Prostate gland (tissue), 2 donors: Measurements from ENCODE around the gene RASSF4. TPM values are rescaled to one million over a fixed set of nuclear protein-coding genes. Genes with fewer than 3 reads are reported as not detected.

Source experiments
- DNase-seq: peaks from one replicate; pipeline ENCODE4 v3.0.0-alpha.2; 2019; ENCODE audit warnings: low spot score
- H3K27ac ChIP-seq, 2 donors: fragments of 200-600 bp; sonication (generic); 2 replicates each; pipeline ENCODE4 v1.5.1; 2017 to 2019
- H3K27me3 ChIP-seq: fragments of 200-600 bp; sonication (generic); replicated peaks from 2 replicates; pipeline ENCODE4 v1.5.1; 2019; ENCODE audit not compliant: insufficient read depth
- H3K36me3 ChIP-seq, 2 donors: fragments of 200-600 bp; sonication (generic); 1 replicate in 1 of 2; 2 replicates in 1 of 2; pipeline versions ENCODE4 v1.5.1 to v1.8.1; 2017 to 2019
- H3K4me1 ChIP-seq: fragments of 200-600 bp; sonication (generic); replicated peaks from 2 replicates; pipeline ENCODE4 v1.5.1; 2019
- H3K4me3 ChIP-seq, 2 donors: fragments of 200-600 bp; sonication (generic); 2 replicates each; pipeline ENCODE4 v1.5.1; 2017 to 2019
- H3K9me3 ChIP-seq: fragments of 200-600 bp; sonication (generic); 2 replicates; pipeline ENCODE4 v1.5.1; 2017
- CTCF ChIP-seq, 4 experiments: fragments of 200-600 bp in 2 of 4; fragments of 450-650 bp in 2 of 4; sonication (generic) in 2 of 4; IDR thresholded peaks; 1 replicate in 3 of 4; 2 replicates in 1 of 4; pipeline ENCODE4 v1.5.1; 2016 to 2019; ENCODE audit warnings: antibody characterized with exemption in 4 of 4, mild to moderate bottlenecking in 2 of 4, moderate library complexity in 2 of 4
- POLR2A ChIP-seq: fragments of 450-650 bp; IDR thresholded peaks from one replicate; pipeline ENCODE4 v1.6.1; 2016; ENCODE audit warnings: antibody characterized with exemption, mild to moderate bottlenecking
- POLR2AphosphoS5 ChIP-seq: sonication (generic); formaldehyde crosslinking; IDR thresholded peaks from one replicate; pipeline ENCODE4 v1.6.1; 2017; ENCODE audit warnings: antibody characterized with exemption
- WGBS: methylation state at CpG from one replicate; pipeline ENCODE4 v1.1.5; 2018; 5-methylcytosine and 5-hydroxymethylcytosine counted together
- intact Hi-C: fragments of 100-400 bp; cut with DNase I; formaldehyde crosslinking; loops from one replicate; pipeline ENCODE4 v1.14.2; 2022
- total RNA-seq, 2 donors: library from RNA; depleted of rRNA; stranded (reverse); fragments of >200 nt; gene quantifications; one replicate each; pipeline ENCODE4 v1.1.0, GENCODE V29; 2016

Gene RASSF4
- total RNA-seq, 2 donors from 2014 or later = 6.1 to 31.0 TPM

GRCh38 chr10:45034301-45034700, 74.7 kb downstream of the RASSF4 start:
- H3K27ac ChIP-seq = no peak overlapping the region
- no peaks in the 10 kb centered on the region for H3K9me3 ChIP-seq
- no peak for TF ChIP-seq POLR2A
- no peak for TF ChIP-seq POLR2AphosphoS5
- no peak for TF ChIP-seq CTCF (IDR thresholded peaks at IDR 0.05)
- no peaks in the 10 kb centered on the region for H3K4me1 ChIP-seq
- no peak overlapping the region for H3K4me3 ChIP-seq
- H3K27me3 ChIP-seq = no peaks in the 10 kb centered on the region
- intact Hi-C loops = no loop called here
- DNase-seq = no peak
- H3K36me3 ChIP-seq = no peaks in the 10 kb centered on the region

DNA sequence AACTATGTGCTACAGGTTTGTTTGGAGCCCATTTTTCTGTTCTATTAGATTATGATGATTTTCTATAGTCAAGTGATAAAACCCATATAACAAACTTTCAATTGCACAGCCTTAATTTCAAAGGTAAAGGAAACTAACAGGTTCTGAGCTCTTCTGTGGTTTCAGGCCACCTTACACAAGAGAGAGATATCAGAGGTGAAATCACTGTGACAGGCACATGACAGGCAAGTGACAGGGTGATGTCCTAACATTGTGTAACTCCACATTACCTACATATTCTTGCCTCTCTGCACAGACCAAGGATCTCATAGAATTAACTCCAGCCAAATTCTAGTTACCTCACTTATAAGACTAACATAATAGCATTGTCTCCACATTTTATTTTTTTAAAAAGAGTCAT, 76.1 kb downstream of the RASSF4 start:
- no peaks in the 10 kb centered on the region for H3K36me3 ChIP-seq
- H3K9me3 ChIP-seq = no peaks in the 10 kb centered on the region
- H3K27me3 ChIP-seq = no peaks in the 10 kb centered on the region
- intact Hi-C loops = no loop called here
- no peak for TF ChIP-seq POLR2A
- TF ChIP-seq CTCF (IDR thresholded peaks at IDR 0.05) = no peak
- no peak for TF ChIP-seq POLR2AphosphoS5
- no peak for DNase-seq
- no peaks in the 10 kb centered on the region for H3K4me1 ChIP-seq
- H3K27ac ChIP-seq = no peak overlapping the region
- H3K4me3 ChIP-seq = no peak overlapping the region

GRCh38 chr10:45040921-45041542, 81.4 kb downstream of the RASSF4 start:
- Histone ChIP-seq H3K4me3 (no peak overlapping the region), H3K9me3 (no peaks in the 10 kb centered on the region), H3K27me3 (no peaks in the 10 kb centered on the region), H3K36me3 (no peaks in the 10 kb centered on the region), H3K27ac (no peak overlapping the region), H3K4me1 (no peaks in the 10 kb centered on the region)
- no peak for TF ChIP-seq CTCF (IDR thresholded peaks at IDR 0.05)
- TF ChIP-seq POLR2AphosphoS5 = no peak
- no peak for TF ChIP-seq POLR2A
- no peak for DNase-seq
- intact Hi-C loops = no loop called here

DNA sequence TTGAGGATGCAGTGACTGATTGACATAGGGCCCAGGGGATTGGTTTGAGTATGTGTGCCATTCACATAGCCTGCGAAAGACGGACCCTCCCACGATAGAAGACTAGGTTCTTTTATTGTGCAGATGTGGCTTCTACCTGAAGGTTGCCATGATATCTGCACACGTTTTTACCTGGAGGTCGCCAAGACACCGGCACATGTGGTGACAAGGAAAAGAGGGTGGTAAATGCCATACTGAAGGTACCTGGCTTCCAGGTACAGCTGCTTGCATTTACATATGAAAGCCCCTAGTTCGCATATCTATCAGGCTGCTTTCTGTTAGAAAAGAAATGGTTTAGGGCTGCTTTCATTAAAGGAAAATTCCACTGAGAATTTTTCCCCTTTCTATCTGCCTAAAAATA, 84.7 kb downstream of the RASSF4 start:
- WGBS = 50% methylated on average over 7 of the region's 7 CpGs
- intact Hi-C loops = no loop called here

More for the DNA sequence above, 84.7 kb downstream of the RASSF4 start:
- Histone ChIP-seq H3K4me3 (no peak overlapping the region), H3K36me3 (no peaks in the 10 kb centered on the region), H3K27ac (no peak overlapping the region), H3K4me1 (no peaks in the 10 kb centered on the region), H3K9me3 (no peaks in the 10 kb centered on the region), H3K27me3 (no peaks in the 10 kb centered on the region)
- no peak for DNase-seq
- TF ChIP-seq POLR2AphosphoS5 (no peak), POLR2A (no peak), CTCF (IDR thresholded peaks at IDR 0.05) (no peak)

Other genes starting within 250 kb of the RASSF4 start
- 1 to 10 TPM in 1 of 2 donors, not detected in 1; 1.6 TPM for gene TMEM72, start 48.5 kb upstream of the RASSF4 start, total RNA-seq
- 100 to 1,000 TPM in 1 of 2 donors, 10 to 100 TPM in 1; 27.2 to 144 TPM for gene DEPP1, start 19.0 kb downstream of the RASSF4 start, total RNA-seq
- gene ZNF22, start 41.1 kb downstream of the RASSF4 start, total RNA-seq = 10 to 100 TPM; 15.8 to 24.2 TPM